Muscle of back (tissue), 11 donors: Measurements from ENCODE around the gene SFMBT2. TPM values are rescaled to one million over a fixed set of nuclear protein-coding genes. Genes with fewer than 3 reads are reported as not detected.
A peak's percentile ranks its signal among the peaks of the same experiment; 100 is the strongest.

Experiments
- DNase-seq, 3 donors: peaks; one replicate each; pipeline versions ENCODE4 v3.0.0 to v3.0.0-alpha.2; 2013
- polyA plus RNA-seq, 10 donors: library from polyadenylated mRNA; unstranded; fragments of 120-200 nt; gene quantifications; one replicate each; pipeline ENCODE4 v1.2.1, GENCODE V29; 2013; ENCODE audit not compliant: insufficient read length in 10 of 10

Gene SFMBT2
- polyA plus RNA-seq, 10 donors, result 7.0 to 11.4 (median 8.2) TPM

GRCh38 chr10:7151538-7151937 lies 259.3 kb downstream of the SFMBT2 start:
- no peak for DNase-seq

- no peak for DNase-seq
Observed at GRCh38 chr10:7150349-7150748, 260.5 kb downstream of the SFMBT2 start.

DNA sequence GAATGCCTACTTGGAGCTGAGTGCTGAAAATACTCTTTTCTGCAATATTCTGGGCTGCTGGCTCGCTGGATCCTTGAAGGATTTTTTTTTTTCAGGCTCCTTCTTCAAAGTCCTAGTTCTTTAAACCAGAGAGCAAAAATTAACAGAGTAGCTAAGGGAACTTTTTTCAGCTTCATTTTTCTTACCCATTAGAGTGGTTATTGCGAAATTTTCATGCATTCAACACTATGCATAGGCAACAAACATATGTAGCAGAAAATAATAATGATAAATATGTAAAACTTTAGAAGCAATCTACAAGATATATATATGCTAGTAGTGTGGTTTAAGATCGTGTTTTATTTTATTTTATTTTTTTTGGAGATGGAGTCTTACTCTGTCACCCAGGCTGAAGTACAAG lies 264.6 kb downstream of the SFMBT2 start:
- DNase-seq, result no peak

DNA sequence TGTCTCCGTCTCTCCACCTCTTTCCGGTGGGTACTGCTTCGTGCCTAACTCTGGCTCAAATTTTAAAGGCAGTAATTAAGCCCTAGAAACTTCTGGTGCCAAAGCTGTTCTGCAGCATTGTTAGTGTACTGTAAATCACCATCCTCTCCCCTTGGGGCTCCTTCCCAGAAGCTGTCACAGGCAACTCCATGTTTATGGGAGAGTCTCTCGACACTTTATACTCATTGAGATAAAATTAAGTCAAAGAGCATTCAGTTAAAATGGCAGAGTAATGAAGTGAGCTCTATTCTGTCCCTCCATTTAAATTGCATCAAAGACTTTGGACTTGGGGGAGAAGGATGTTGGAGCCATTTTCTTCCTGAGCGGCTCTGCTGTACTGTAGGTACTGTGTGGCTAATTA lies 274.8 kb downstream of the SFMBT2 start:
- no peak for DNase-seq

GRCh38 chr10:7135188-7135587 lies 275.6 kb downstream of the SFMBT2 start:
- DNase-seq, result no peak

- DNase-seq, result no peak
Observed at GRCh38 chr10:7134448-7134847, 276.4 kb downstream of the SFMBT2 start.

GRCh38 chr10:7133958-7134357 lies 276.9 kb downstream of the SFMBT2 start:
- no peak for DNase-seq

- DNase-seq, result no peak
Observed at GRCh38 chr10:7133278-7133677, 277.6 kb downstream of the SFMBT2 start.

DNA sequence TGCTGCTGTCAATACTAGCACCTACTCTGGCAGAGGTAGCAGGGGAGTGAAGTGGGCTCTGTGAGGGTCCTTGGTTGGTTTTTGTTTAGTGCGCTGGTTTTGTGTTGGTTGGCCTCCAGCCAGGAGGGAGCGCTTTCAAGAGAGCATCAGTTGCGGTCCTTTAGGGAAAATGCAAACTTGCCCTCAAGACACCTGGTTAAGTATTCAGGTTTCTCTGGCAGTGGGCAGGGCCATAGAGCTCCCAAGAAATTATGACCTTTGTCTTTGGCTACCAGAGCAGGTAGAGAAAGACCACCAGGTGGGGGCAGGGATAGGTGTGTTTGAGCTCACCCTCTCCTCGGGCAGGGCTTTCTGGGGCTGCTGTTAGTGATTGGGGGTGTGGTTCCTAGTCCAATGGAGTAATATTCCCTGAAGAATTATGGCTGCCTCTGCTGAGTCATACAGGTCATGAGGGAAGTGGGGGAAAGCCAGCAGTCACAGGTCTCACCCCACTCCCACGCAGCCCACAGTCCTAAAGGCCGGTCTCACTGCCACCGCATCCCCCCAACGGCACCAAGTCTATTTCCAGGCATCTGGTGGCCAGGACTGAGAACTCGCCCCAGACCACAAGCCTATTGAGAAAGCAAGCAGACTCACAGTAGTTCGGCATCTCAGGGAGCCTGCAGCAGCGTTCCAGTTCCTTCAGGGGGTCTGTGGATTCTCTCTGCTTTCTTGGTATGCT lies 280.5 kb downstream of the SFMBT2 start:
- no peak for DNase-seq

- DNase-seq, result no peak
Observed at GRCh38 chr10:7123774-7124173, 287.1 kb downstream of the SFMBT2 start.

GRCh38 chr10:7122561-7122960 lies 288.3 kb downstream of the SFMBT2 start:
- no peak for DNase-seq

DNA sequence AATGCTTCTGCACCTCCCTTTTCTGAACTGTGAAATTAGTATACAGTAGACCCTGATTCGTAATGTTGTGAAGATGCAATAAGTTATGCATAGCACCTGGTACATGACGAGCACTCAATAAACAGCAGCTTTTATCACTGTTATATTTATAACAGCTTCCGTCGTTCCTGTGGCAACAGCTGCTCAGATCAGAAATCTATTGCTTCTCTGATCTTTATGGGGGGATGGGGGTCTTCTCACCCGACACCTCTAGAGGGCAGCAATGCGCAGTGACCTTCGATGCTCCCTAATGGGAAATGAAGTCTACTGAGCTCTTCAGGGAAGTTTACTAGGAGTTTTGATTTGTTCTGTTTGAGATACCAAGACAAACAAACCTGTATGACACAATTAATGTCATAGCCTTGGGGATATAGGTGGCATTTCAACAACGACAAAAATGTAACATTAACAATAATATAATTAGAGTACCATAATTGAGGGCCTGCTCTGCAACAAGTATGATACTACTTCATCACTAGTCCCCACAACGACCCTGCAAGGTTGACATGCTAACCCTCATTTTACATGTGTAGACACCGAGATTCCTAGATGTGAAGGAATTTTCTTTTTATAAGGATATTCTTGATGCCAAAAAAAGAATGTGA lies 289.6 kb downstream of the SFMBT2 start:
- peak; percentile 39 to 64 (median 56) for DNase-seq

- no peak for DNase-seq
Observed at GRCh38 chr10:7119325-7120015, 291.4 kb downstream of the SFMBT2 start.

DNA sequence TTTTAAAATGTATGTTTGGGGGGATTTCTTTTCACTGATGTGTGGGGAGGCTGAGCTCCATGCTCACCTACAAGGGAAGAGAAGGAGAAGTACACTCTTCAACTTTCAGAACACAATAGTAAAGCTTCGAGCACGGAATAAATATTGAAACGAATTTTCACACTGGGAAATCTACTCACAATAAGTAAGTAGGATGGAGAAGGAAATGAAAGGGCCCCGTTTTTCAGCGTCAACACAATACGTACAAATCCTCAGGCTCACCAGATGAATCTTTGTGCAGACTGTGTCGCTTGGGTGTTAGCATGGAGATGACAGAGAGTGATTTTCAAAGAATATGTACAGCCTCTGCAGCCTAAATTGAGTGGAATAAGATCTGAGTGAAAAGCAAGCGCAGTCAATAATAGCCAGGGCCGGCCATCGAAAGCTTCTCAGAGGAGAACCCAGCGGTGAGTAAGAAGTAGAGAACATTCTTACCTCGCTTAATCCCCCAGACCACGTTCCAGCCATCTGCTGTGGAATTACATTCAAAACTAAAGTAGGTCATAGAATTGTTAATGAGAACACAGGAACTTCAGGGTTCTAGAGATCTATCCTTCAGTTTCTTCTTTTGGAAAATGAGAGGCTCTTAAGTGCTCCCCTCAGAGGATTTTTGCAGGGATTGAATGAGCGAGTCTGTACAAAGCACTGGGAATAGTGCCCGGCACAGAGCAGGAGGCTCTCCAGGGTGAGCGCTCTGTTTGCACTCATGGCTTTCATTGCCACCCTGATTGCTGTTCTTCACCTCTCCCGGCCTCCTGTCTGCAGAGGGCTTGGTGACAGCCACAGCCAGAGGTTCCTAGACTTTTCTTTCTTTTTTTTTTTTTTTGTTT lies 292.8 kb downstream of the SFMBT2 start:
- no peak for DNase-seq

GRCh38 chr10:7117177-7117799 lies 293.5 kb downstream of the SFMBT2 start:
- DNase-seq, result no peak

DNA sequence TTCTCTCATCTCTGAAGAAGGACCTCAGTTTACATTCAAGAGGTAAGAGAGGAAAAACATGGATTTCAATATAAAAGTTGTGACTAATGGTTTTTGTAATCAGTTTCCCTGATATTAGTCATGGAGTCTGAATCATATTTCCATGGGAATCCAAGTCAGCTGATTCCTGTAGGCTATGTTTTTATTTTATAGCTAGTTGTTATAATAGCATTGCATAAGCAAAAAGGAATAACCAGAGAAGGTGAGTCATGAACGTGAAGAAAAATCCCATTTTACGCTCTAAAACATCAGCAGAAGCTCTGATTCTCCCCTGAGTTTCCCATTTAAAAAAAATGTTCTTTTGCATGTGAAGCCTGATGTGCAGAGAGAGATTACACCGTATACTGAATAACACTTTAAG lies 299.3 kb downstream of the SFMBT2 start:
- peak in 1 of 3 donors; percentile 54 for DNase-seq

DNA sequence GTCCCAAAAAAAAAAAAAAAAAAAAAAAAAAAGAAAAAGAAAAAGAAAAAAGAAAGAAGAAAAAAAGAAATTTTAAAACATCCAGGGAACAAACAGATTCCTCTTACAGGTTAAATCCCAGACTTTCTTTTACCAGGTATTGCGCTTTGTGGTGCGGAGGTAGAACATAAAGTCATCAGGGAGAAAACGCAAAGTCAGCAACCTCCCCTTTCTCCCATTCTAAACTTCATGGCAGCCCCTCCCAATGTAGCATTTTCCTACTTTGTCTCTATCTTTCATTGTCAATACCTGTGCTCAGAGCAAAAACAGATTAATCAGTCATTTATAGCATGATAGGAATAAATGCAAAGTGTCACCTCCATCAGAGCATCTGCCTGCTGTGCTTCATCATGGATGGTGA lies 299.7 kb downstream of the SFMBT2 start:
- DNase-seq, result no peak
